Measurements from ENCODE around the gene NDRG4. TPM values are rescaled to one million over a fixed set of nuclear protein-coding genes. Genes with fewer than 3 reads are reported as not detected.

Gene NDRG4
- total RNA-seq, 4 donors from 2014 or later = 5.3 to 486 (median 45.8) TPM

GRCh38 chr16:58455750-58456149, 44.2 kb upstream of the NDRG4 start:
- TF ChIP-seq CTCF (IDR thresholded peaks at IDR 0.05; ENCODE audit: low read depth) = no peak

- no peak for TF ChIP-seq CTCF (IDR thresholded peaks at IDR 0.05; ENCODE audit: low read depth)
These were observed 43.8 kb upstream of the NDRG4 start for GRCh38 chr16:58456193-58456592.

GRCh38 chr16:58458606-58459343, 41.2 kb upstream of the NDRG4 start:
- TF ChIP-seq CTCF (IDR thresholded peaks at IDR 0.05; ENCODE audit: low read depth) = no peak

- no peak for TF ChIP-seq CTCF (IDR thresholded peaks at IDR 0.05; ENCODE audit: low read depth)
These were observed 40.4 kb upstream of the NDRG4 start for GRCh38 chr16:58459344-58460218.

GRCh38 chr16:58460219-58460610, 39.7 kb upstream of the NDRG4 start:
- no peak for TF ChIP-seq CTCF (IDR thresholded peaks at IDR 0.05; ENCODE audit: low read depth)

GRCh38 chr16:58461056-58461455, 38.9 kb upstream of the NDRG4 start:
- no peak for TF ChIP-seq CTCF (IDR thresholded peaks at IDR 0.05; ENCODE audit: low read depth)

GRCh38 chr16:58461640-58462039, 38.3 kb upstream of the NDRG4 start:
- TF ChIP-seq CTCF (IDR thresholded peaks at IDR 0.05; ENCODE audit: low read depth) = no peak

Measured in subcutaneous adipose tissue (tissue), 4 donors.